Cerebellar nuclear complex (tissue), 1 donor: Measurements from ENCODE around the gene DLL4.
"Not testable (repeated sequence)": the region's sequence is repeated elsewhere in the genome, so short reads cannot be mapped to it uniquely, and the experiment has no call there.

Experiments
- DNase-seq, 2 experiments: peaks; one replicate each; lab custom pipeline; 2025; lab: John Stamatoyannopoulos, UW

The DLL4 gene

GRCh38 chr15:40958723-40959122, 29.6 kb downstream of the DLL4 start:
- DNase-seq: no peak

DNA sequence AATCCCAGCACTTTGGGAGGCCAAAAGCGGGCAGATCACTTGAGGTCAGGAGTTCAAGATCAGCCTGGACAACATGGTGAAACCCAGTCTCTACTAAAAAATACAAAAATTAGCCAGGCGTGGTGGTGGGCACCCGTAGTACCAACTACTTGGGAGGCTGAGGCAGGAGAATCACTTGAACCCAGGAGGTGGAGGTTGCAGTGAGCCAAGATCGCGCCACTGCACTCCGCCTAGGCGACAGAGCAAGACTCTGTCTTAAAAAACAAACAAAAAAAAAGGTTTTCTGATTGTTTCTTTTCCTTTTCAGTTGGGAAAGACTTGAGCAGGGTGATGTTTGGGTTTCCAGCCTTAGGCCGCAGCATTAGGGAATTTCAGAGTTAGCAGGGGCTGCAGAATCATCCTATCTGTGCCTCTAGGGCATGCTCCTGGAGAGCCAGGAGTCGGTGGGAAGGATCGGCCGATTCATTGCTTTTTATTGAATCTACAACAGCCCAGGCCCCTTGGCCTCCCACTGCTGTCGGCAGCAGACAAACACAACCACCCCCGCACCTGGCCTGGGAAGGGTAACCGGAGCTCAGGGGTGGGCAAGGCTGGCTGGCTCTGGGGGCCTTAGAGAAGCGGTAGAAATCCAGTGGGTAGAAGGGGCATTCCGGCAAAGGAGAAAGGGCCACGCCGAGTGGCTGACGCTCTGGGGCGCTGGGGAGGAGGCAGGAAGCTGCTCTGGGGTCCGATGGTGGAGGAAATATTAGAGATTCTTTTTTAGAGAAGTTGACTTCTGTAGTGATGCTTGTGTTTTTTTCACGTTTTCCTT, 30.4 kb downstream of the DLL4 start:
- no peak for DNase-seq

DNA sequence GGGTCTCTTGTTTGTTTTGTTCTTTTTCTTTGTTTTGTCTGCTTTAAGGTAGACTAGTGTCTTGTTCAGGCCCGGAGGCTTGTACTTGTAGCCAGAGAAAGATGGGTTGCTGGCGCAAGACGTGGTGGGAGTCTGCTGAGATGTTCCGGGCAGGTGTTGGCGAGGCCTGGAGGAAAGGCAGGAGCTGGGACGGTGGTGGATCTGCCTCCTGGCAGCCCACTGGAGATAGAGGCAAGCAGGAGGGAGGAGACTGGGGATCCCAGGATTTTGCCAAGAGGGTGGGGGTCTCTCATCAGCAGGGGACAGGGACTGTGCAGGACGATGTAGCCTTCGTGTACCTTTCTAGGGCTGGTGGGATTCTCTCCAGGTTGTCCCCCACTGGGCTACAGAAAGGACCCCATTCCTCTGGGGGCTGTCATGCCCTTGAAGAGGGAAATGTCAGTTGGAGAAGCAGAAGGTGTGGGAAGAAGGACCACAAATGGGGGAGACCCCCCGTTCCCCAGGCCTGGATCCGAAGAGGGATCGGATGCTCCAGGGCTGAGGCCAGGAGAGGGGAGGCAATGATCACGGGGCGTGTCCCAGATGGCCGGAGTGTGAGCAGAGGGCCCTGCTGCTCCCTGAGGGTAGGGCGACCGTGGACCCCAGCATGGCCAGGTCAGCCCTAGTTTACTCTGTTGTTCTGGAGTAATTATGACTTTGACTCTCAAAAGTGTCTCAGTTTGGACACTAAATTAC, 31.2 kb downstream of the DLL4 start:
- no peak for DNase-seq

GRCh38 chr15:40960925-40961324, 31.8 kb downstream of the DLL4 start:
- no peak for DNase-seq

DNA sequence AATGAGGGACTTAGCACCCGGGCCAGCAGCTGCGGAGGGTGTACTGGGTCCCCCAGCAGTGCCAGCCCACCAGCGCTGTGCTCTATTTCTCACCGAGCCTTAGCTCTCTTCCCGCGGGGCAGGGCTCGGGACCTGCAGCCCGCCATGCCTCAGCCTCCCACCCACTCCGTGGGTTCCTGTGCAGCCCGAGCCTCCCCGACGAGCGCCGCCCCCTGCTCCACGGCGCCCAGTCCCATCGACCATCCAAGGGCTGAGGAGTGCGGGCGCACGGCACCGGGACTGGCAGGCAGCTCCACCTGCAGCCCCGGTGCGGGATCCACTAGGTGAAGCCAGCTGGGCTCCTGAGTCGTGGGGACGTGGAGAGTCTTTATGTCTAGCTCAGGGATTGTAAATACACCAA, 32.6 kb downstream of the DLL4 start:
- not testable (repeated sequence) for DNase-seq

- DNase-seq: not testable (repeated sequence)
Observed at GRCh38 chr15:40962317-40962716, 33.2 kb downstream of the DLL4 start.

GRCh38 chr15:40963201-40963600, 34.1 kb downstream of the DLL4 start:
- DNase-seq: no peak

DNA sequence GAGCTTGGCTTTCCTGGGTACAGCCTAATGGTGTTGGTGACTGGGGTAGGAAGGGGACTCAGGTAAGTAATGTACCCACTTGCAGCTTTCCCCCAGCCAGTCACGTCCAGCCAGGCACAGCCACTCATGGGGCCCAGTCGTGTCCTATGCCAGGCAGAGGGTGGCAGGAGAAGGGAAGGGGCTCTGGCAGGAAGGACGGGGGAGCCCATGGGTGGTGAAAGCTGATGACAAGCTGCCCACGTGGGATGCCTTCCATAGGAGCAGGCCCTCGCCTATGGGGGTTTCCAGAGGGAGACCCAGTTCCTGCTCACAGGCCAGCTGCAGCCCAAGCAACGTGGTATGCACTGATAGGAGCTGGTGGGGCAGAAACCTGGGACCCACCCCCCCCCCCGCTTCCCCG, 34.9 kb downstream of the DLL4 start:
- DNase-seq: no peak

- no peak for DNase-seq
Observed at GRCh38 chr15:40964634-40965033, 35.5 kb downstream of the DLL4 start.

- DNase-seq: no peak
Observed at GRCh38 chr15:40968290-40969085, 39.3 kb downstream of the DLL4 start.

DNA sequence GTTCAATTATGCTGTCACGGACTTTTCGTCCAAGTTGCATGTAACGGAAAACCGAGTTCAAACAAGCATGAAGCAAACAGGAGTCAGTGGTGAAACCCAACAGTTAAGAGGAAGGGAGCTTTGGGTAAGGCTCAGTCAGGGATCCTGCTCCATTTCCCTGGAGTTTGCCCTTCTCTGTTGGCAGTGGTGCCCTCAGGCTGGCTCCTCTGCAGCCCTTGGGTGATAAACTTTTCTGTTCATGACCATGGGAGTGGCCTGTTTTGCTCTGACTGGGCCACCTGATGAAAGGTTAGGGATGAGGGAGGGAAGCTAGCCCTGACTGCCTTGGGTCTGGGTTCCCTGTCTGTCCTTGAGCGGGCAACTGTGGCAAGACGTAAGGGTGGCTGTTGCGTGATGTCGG, 40.2 kb downstream of the DLL4 start:
- no peak for DNase-seq

GRCh38 chr15:40974879-40975278, 45.7 kb downstream of the DLL4 start:
- no peak for DNase-seq

DNA sequence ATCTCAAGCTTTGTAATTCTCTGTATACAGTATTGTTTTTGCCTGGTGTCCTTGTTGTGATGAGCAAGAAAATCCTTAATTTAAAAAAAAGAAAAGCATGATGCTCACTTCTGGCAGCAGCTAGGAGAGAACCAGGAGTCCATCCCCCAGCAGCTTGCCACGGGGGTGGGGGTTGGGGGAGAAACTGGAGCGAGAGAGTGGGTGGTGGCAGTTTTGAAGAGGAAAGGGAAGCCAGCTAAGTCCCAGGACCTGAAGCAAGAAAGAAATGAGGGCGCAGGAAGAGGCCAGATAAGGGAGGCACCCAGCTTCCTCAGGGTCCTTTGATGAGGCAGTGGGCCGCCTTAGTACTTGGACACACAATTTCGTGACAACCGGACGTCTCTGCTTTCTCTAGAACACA, 47.7 kb downstream of the DLL4 start:
- no peak for DNase-seq

DNA sequence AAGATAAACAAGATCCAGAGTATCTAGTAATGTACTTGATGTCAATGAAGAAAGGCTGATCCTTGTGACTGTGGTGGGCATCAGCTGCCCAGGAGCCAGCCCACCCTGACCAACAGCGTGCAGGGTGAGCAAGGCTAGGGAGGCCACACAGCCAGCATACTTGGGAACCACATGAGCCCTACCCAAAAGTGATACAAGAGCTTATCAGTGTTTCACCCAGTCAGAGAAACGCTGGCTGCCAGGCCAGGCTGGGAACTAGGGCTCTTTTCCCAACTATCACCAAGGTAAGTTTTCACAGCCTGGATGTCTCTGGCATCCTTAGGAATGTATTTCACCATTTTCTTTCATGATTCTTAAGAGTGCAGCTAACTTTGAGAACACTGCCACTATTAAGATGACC, 49.0 kb downstream of the DLL4 start:
- no peak for DNase-seq

DNA sequence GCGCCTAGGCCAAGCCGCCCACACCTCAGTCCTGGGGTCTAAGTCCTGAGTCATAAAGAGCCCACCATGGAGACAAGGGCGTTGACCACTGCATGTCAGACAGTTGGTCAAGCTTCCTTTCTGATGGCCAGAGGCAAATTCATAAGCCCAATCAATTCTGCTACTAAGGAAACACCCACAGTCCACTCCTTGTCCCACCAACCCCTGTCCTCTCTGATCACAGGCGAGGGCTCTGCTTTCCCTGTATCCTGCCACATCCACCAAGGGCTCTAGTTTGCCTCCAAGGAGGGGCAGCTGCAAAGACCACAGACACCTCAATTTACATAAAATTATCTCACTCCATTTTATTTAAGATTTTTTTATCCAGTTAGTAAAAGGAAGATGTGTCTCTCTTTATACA, 49.4 kb downstream of the DLL4 start:
- no peak for DNase-seq

- DNase-seq: no peak
Observed at GRCh38 chr15:40981186-40981585, 52.0 kb downstream of the DLL4 start.

DNA sequence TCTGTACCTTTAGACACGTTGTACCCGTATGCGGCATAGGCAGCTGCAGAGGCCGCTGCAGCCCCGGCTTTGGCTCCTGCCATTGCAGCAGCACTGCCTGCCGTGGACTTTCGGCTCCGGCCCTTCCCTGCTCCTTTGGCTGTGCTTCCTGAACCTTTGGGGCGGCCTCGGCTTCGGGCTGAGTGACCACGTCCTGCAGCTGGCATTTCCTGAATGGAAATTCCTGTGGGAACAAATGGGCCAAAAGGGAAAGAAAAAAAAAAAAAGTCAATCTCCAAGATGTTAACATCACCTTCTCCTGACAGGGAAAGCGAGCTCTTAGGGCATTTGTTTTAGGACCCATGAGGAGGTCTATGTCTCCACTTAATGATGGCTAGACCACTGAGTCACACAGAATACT, 53.7 kb downstream of the DLL4 start:
- DNase-seq: no peak

- DNase-seq: no peak
Observed at GRCh38 chr15:40984406-40984805, 55.3 kb downstream of the DLL4 start.

DNA sequence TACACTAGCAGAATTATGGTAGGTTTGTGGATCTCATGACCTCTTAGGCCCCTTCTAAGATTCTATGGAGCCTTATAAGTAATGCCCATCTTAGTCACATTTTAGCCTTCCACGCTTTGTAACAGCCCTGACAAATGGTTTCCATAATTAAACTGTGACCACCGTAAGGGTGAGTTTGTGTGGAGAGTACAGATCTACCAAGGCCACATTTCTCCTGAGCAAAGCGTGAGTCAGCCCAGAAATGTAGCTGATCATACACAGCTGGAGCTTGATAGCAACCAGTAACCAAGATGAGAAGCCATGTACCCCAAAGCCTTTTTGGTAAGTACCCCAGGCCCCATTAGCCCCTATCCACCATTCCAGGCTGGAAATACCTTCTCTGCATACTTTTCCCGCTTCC, 55.8 kb downstream of the DLL4 start:
- DNase-seq: no peak

GRCh38 chr15:40985541-40986330, 56.6 kb downstream of the DLL4 start:
- DNase-seq: no peak

GRCh38 chr15:40986820-40987219, 57.7 kb downstream of the DLL4 start:
- no peak for DNase-seq

GRCh38 chr15:40988156-40988555, 59.0 kb downstream of the DLL4 start:
- DNase-seq: no peak
